Esophagus muscularis mucosa (tissue), 3 donors: ENCODE data around the gene BMP6.

Source experiments
- CTCF ChIP-seq, 3 experiments: fragments of 200-600 bp in 2 of 3; fragments of 450-650 bp in 1 of 3; sonication (generic) in 2 of 3; IDR thresholded peaks; one replicate each; pipeline ENCODE4 v1.5.1; 2017 to 2019; ENCODE audit warnings: antibody characterized with exemption in 3 of 3, mild to moderate bottlenecking in 2 of 3, moderate library complexity in 1 of 3
- POLR2A ChIP-seq: fragments of 450-650 bp; IDR thresholded peaks from one replicate; pipeline ENCODE4 v1.6.1; 2017; ENCODE audit warnings: antibody characterized with exemption, moderate library complexity, mild to moderate bottlenecking, low read depth

- TF ChIP-seq POLR2A (no peak), CTCF (IDR thresholded peaks at IDR 0.05) (no peak)
Observed at GRCh38 chr6:7730001-7730783, 4.3 kb downstream of the BMP6 start.
